SW 1271 (cell line): ENCODE measurements around the gene GRIK2.

Source experiments
- DNase-seq, 2 experiments: peaks; one replicate each; lab custom pipeline; 2025; lab: John Stamatoyannopoulos, UW

GRIK2 gene

DNA sequence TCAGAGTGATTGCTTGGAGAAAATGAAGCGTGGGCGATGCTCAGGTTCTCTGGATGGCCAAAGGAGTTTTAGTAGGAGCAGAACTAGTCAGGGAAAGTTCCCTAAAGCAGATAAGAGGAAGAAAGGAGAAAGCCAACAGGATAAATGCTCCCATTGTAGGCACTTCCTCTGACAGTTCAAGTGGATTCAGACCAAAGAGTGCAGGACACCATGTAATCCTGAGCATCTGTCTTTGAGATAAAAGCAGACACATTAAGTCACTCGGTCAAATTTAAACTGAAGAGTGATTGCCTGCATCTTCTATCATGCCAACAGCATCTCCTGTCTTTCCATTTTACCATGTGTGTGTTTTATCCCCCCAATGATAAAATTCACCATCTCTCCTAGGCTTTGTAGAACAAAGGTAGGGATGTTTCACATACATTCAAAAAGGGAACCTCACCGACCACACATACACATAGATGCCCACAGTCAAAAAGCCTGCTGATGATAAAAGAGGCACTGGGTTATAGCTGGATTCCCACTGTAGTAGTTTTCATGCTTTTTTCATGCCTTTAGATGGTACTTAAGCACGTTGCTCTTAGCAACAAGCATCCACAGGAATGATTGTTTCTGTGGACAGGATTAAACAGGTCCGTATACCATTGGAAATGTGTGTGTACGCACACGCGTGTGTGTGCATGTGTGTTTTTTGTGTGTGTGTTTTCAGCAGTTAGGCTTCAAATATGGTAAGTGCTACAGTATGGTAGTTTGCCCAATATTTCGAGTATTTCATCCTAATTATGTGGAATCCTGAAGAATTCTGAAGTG, 7.0 kb downstream of the GRIK2 start:
- DNase-seq, result no peak

DNA sequence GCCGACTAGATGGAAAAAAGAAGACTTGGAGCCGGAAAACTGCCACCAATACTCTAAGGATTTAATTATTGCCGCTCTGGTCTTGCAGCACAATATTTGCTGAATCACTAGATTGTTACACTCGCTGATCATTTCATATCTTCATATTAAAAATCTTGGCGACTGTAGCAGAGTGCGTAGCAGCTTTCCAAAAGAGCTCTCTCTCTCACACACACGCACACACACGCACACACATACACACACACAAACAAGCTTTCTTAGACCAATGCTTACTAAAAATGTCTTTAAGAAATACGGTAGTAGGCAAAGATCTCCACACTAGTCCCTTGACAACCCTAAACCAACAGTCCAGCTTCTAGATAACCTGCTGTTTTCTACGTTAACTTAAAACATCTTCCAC, 7.7 kb downstream of the GRIK2 start:
- no peak for DNase-seq

DNA sequence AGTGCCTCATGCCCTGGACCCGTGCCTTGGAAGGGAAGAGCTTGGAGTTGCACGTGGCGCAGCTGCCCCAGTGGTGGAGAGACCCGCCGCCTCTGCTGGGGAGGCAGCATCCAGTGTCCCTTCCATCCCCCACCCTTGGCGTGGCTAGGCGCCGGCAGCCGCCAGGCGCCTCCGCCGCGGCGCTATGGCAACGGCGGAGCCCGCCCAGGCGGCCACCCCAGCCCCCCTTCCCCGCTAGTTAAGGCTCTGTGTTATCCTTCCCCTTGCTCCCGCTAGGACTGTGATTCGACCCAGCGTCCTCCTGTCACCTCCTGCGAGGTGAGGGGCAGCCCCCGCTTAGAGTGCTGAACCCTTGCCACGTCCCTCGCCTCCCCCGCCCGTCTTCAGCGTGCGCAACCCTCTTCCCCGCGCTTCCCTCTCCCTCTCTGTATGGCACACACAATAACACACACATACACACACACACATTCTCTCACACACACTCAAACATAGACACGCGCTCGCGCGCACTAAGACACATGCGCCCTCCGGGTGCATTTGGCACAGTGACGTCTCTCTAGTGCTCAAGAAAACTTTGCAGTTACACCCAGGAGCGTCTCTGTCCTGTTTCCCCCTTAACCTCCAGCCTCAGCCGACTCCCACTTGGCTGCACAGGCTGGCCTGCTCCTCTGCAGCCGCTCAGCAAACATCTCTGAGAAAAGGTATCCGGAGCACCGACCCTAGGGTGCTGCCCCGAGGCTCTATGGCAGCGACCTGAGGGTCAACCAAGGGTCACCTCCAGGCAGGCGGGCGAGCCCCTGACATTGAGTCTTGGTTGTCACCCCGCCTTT, 8.5 kb downstream of the GRIK2 start:
- DNase-seq, result no peak

DNA sequence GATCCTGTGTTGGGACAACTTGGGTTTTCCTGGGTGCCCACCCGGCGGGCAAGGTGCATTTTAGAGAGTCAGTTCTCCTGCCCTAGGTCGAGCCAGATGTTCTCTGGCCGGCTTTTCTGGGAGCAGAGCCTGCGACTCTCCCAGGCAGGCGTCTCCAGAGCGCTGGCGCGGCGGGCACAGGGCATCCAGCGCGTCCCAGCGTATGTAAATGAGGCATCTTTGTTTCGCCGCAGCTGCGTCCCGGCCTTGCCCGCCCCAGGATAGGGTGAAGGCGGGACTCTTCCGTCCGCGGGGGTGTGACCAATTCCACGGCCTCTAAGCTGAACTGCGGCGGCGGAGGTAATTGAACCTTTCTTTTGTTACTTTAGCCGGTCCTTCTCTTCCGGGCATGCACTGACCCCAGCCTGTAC, 9.1 kb downstream of the GRIK2 start:
- DNase-seq, result no peak

DNA sequence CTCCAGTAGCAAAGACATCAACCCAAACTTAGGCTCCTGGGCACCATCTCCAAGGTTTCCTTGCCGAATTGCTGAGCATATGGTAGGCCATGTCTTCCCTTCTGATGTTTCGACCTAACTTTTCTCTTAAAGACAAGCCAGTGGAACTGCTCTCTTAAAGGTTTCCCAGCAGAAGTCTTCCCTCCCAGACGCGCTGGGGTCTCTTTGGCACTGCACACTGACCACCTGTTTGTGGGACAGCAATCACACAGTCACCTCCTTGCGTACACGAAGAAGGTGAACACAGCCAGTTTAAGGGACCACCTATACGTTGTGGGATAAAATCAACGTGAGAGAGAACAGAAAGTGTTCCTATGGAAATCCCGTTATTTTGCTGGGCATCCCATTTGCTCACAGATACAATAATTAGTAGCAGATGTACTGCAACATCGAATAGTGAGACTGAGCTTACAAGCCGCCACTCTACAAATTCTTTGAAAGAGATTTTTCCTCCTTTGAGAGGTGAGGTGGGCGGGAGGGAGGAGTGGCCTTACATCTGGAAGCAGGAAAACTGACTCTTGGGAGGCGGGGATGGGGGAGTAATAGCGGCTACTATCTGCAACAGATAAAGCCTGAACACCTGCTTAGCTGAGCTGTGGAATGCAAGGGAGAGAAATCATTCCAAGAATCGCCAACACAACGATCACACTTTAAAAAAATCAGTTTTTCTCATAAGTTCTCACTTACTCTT, 9.9 kb downstream of the GRIK2 start:
- no peak for DNase-seq

DNA sequence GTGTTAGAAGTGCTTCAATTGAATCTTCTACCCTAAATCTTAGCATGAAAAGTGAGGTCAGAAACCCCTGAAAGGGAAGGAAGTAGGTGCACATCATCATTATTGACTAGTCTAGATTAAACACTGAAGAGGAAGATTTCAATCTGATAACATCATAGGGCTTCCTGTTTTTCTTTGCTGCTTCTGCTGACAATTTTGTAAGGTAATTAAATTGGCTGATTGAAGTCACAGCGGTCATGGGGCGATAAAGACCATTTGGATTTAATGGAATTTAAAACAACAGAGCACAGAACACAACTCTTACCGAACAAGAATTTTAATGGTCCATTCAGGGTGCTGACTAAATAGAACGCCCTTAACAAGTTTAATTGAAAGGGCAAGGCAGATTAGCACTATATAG, 11.3 kb downstream of the GRIK2 start:
- no peak for DNase-seq

DNA sequence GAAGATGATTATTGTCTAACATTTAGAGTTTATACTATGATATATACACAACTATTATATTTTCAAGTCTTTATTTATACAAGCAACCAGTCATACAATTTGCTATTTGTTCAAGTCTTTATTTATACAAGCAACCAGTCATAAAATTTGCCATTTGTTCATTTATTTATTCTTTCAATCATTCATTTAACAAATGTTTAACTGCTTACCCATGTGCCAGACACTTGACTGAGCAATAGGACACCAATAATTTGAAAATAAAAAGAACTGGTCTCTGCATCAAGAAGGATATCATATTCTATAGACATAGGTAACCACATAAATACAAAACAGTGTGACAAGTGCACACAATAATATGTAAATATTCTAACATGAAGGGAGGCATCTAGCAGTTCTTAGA, 20.3 kb downstream of the GRIK2 start:
- DNase-seq, result no peak

DNA sequence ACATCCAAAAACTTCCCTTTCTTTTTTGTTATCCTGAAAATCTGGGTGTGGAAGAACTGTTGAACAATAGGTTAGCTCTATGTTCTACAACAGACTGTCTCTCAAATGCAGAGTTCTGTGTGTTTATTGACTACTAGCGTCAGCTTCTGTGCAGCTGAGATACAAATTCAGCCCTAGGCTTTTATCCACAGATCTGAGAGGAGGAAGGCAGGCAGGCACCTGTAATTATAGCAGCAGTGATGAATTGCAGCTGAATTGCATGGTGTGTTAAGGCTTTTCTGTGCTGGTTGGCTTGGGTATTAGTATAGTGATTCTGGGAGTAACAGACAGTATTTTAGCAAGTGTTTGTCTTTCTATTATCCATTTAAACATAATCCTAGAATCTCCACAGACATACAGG, 24.4 kb downstream of the GRIK2 start:
- no peak for DNase-seq

DNA sequence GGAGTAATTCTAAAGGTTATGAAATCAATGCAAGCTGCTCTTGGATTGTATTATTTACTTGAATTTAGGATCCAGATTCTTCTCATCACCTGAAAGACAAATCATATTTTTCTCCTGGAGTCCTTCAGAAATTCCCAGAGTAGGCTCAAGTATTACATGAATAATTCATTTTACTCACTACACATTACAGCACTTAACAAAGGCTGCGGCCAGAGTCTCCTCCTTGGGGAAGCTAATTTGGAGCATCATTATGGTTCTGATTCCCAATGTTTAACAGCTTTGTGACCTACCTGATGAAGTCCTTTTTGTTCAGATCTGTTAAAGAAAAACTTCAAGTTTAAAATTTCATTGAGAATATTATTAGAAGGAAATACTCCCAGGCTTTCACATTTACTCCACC, 28.7 kb downstream of the GRIK2 start:
- no peak for DNase-seq

DNA sequence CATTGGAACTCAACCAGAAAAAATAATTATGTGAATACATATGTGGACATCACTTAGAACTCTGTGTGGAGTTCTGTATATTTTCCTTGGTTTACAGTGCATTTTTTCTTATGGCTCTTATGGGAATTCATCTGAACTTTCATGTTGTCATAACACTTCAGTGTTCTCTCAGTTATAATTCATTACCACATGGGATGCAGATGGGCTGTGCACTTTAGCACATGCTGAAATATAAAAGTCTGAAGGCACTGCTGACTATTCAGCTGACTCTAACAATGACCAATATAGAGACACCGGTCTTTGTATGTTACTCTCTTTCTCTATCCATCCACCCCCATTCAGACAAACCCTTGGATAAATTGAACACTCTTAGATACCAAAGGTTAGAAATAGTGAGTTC, 29.3 kb downstream of the GRIK2 start:
- DNase-seq, result no peak

DNA sequence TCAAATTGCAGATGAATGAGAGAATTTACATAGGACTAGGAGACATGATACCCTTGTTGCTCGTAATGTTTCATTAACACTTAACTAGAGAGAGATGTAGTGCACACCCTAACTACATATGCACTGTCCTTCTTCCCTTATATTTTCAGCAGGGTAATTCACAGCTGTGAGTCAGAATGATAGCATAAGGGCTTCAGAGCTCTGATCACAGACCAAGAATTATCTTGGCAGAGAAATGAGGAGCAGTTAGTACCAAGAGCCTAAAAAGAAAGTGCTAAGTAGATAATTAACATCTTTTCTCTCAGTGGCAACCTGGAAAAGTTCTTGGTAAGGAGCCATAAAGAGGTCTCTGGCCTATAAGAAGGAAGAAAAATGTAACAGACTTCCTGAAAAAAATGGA, 35.8 kb downstream of the GRIK2 start:
- DNase-seq, result no peak

DNA sequence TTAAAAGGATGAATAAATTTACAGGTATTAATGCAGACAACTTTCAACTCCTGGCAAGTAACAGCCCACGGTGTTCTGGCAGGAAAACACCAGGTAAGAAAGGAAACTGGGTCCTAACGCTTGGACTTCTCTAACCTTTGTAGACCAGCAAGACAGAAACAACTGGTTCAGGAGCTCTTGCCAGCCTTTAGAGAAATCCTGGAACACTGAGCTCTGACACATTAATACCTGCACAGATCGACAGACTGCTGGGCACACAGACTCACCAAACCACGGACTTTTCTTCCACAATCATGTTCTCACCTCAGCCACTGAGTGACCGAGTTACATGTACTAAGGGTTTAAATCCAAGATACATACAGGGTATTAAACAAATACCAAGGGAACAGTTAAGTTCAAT, 36.3 kb downstream of the GRIK2 start:
- DNase-seq, result no peak

DNA sequence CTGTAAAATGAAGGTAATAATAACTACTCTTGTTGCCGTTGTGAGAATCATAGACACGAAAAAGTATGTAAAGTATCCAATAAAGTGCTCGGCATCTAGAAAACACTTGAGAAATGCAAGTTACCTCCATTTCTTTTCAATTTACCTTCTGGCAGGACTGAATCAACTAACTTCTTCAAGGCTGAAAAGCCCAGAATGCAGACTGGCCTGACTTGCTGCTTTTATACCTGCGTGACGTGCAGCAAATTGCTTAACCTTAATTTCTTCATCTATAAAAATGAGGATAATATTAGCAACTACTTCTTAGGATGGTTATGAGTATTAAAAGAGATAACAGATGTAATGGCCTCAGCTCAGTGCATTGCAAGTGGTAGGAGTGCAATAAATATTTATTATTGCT, 39.6 kb downstream of the GRIK2 start:
- no peak for DNase-seq

DNA sequence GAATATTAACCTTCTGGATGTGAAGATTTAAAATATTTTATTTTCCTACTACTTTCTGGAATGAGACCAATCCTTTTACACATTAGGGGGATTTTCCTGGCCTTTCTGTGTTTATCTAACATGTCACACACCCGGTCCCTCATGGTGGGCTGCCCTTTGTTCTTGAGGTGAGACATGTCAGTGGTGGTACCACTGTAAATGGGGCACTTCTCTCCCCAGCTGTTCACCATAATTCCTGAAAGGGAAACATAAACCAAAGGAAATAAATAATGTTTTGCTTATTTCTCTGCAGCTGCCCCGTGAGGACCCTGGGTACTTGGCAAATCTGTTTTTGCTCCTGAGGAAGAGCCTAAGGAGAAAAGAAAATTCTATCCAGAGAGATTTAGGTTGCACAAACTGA, 41.1 kb downstream of the GRIK2 start:
- no peak for DNase-seq

DNA sequence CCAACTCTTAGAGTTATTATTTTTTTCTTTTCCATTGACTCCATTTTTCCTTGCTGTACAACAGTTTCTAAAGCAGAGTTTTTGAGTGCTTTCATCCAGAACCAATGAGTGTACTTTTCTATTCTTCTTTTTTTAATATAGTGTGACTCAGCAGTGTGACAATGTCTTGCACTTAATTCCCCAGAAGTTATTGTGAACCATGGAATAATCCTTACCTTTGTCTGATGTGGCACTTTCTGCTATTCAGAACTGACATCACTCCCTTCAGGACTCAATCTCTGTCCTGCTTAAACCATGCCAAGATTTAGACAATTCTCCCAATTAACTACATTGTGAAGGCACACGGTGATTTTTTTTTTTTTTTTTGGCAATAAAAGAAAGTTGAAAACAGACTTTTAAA, 41.5 kb downstream of the GRIK2 start:
- DNase-seq, result no peak

DNA sequence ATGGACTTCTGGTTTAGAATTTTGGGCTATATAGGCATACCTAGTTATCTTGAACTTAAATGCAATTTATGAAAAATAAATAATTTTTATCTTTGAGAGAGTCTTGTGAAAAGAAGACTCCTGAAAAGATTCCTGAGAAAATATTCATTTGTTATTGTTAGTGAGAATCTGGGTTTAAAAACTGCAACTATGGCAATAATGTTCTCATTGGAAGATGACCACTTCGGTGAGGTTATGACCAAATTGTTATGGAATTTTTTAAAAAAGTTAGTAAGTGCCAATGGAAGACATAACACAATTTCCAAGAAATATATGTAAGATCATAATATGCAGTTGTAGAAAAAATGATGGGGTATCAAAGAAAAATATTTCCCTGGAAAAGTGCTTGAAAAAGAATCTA, 46.3 kb downstream of the GRIK2 start:
- no peak for DNase-seq

DNA sequence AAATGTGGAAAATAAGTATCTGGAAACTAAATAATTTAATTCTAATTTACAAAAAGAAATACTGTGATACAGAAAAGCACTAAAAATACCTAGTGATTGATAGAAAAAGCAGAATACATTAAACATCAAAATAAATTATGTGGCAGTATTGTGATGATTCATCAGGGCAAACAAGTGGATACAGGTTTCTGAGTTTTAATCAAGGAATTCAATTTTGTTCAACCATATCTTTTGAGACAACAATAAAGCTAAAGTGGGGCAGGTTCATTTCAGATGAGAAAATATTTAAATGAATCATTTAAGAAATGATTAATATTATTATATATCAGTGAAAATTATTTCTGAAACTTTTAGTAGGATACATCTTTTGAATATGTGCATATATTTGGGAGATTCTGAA, 49.8 kb downstream of the GRIK2 start:
- DNase-seq, result no peak

DNA sequence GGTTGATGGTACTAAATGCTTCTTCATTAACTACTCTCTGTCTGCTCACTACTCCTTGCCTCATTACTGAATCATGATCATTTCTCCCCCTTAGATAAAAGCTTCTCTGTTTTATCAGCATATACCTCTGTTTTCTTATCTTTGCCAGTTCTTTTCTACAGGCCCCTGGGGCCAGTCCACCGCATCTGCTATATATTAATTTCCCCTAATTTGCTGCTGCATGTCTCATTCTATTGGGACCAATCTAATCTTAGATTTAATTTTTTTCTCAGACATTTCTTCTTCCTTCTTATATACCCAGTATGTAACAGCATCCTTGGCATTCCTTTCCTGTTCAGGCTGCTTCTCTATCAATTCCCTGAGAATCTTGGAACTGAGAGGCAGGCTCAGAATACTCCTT, 51.2 kb downstream of the GRIK2 start:
- DNase-seq, result no peak

DNA sequence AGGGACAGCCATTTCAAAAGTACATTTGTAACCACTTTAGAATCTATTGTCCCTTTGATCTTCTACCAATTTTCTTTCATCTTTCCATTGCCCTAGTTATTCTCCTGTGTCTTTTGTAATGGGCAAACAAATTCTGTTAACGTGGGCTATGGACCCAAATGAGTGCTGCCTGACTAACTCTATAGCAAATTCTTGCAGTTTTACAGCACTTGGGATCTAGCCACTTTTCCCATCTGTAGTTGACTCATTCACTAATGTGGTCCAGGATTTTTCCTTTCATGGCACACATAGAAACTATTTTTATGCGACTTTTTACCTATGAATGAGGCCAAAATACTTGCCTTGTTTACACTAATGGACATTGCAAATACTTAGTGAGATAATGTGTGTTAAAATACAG, 52.0 kb downstream of the GRIK2 start:
- DNase-seq, result no peak

DNA sequence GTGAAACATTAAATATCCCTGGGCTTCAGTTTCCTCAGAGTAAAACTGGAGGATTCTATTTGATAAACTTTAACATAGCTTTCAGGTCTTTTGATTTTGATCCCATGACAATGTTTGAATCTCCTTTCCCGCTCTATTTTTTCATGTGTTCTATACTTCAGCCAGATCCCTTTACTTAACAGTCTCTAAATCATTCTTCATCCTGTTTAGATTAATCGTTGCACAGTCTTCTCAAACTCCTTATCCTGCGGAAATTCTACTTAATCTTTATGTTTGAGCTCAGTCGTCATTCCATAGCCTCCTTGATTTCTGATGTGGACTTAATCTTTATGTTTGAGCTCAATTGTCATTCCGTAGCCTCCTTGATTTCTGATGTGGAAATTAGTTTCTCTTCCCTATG, 57.4 kb downstream of the GRIK2 start:
- no peak for DNase-seq

DNA sequence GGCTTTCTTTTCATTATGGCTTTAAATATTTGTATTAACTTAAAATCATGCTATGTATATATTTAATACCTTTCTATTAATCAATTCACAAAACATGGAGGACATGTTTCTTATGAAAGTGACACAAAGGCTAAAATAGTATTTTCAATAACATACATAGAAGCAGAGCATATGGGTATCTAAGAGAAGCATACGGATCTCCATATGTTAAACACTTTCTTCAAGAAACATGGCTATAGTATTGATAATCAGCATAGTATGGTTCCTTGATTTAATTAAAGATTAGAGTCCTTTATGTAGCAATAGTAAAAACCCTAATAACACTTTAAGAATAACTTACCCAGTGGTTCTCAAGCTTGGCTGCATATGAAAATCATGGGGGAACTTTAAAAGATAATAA, 58.5 kb downstream of the GRIK2 start:
- DNase-seq, result no peak

DNA sequence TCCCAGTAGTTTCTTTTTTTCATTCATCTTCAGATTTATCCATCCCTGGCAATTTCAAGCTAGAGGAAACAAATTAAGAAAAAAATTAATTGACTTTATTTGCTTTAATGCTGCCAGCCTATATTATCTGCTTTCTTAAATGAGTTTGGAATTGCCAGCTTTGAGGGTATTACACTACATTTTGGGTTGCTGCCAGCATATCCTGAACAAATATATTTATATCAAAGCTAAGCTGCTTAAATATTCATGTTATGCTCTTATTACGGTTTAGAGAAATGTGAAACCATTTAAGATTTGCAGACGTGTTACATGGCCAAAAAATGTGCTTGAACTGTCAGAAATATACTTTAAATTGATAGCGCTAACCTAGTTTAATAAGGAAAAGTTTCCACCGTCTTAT, 59.7 kb downstream of the GRIK2 start:
- no peak for DNase-seq

DNA sequence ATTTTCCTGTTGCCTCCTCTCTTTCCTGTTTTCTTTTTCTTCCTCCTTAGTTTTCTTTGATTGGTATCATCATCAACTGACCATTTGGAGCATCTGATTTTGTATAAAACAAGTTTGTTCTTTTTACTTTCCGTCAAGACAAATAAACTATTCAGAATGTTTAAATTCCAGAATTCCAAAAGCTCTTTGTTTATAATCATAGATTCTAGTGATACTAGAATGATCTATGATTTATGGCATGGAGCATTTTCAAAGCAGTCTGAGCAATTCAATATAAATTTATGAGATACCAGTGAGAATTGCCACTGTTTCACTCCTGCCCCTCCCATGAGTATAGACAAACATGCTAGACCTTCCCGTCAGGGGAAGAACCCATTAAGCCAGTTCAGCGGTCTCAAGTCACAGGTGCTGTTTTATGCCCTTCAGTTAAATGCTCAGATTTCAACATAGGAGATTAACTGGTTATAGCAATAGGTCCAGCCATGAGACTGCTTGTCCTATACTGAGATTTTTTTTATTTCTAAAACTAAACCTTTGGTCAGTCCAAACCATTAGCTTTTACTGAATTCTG, 60.7 kb downstream of the GRIK2 start:
- DNase-seq, result no peak
